Keratinocyte (primary cell): ENCODE measurements around the gene PALS2. TPM values are rescaled to one million over a fixed set of nuclear protein-coding genes. Genes with fewer than 3 reads are reported as not detected.

Source experiments
- DNase-seq: peaks from one replicate; pipeline ENCODE4 v3.0.0-alpha.2; 2011; ENCODE audit warnings: low read depth, missing footprints, low spot score
- FAIRE-seq: peaks from 2 replicates; lab custom pipeline; 2011; peaks lifted over from hg19 to GRCh38; lab: Jason Lieb, UNC
- H2AFZ ChIP-seq: 2 replicates; pipeline ENCODE4 v1.6.0; 2012; ENCODE audit warnings: low read length, control low read depth, inconsistent platforms; ENCODE audit not compliant: control insufficient read depth
- H3K27ac ChIP-seq: 2 replicates; pipeline ENCODE4 v1.5.1; 2011; ENCODE audit warnings: low read length; ENCODE audit not compliant: control insufficient read depth, insufficient read depth
- H3K27me3 ChIP-seq: 3 replicates; pipeline ENCODE4 v1.6.0; 2011; ENCODE audit warnings: low read length; ENCODE audit not compliant: control insufficient read depth, insufficient read depth; ENCODE audit errors: extremely low read depth
- H3K36me3 ChIP-seq, 2 experiments: 2 replicates in 1 of 2; 3 replicates in 1 of 2; pipeline ENCODE4 v1.5.1; 2011; ENCODE audit warnings: low read length in 2 of 2, mild to moderate bottlenecking in 1 of 2; ENCODE audit not compliant: control insufficient read depth in 2 of 2, insufficient read depth in 2 of 2; ENCODE audit errors: extremely low read depth in 1 of 2
- H3K4me1 ChIP-seq: 3 replicates; pipeline ENCODE4 v1.5.1; 2011; ENCODE audit warnings: low read length; ENCODE audit not compliant: control insufficient read depth, insufficient read depth; ENCODE audit errors: extremely low read depth
- H3K4me2 ChIP-seq: 3 replicates; pipeline ENCODE4 v1.6.0; 2011; ENCODE audit warnings: low read depth, low read length; ENCODE audit not compliant: control insufficient read depth, insufficient read depth; ENCODE audit errors: extremely low read depth
- H3K4me3 ChIP-seq, 3 experiments: fragments of 200-600 bp in 1 of 3; sonication (generic) in 1 of 3; 2 replicates in 2 of 3; 3 replicates in 1 of 3; pipeline ENCODE4 v1.5.1; 2011 to 2016; ENCODE audit warnings: low read length in 3 of 3, mild to moderate bottlenecking in 3 of 3, control low read depth in 2 of 3, inconsistent platforms in 1 of 3, low read depth in 1 of 3, mixed read lengths in 1 of 3, mixed run types in 1 of 3, moderate library complexity in 1 of 3; ENCODE audit not compliant: control insufficient read depth in 2 of 3, insufficient read depth in 2 of 3; ENCODE audit errors: extremely low read depth in 1 of 3
- H3K79me2 ChIP-seq: 2 replicates; pipeline ENCODE4 v1.6.0; 2012; ENCODE audit warnings: low read length; ENCODE audit not compliant: control insufficient read depth, insufficient read depth
- H3K9ac ChIP-seq: 3 replicates; pipeline ENCODE4 v1.6.0; 2011; ENCODE audit warnings: low read length; ENCODE audit not compliant: control insufficient read depth, insufficient read depth; ENCODE audit errors: extremely low read depth
- H3K9me1 ChIP-seq: 3 replicates; pipeline ENCODE4 v1.6.0; 2011; ENCODE audit warnings: low read length; ENCODE audit not compliant: control insufficient read depth, insufficient read depth; ENCODE audit errors: extremely low read depth
- H3K9me3 ChIP-seq: 2 replicates; pipeline ENCODE4 v1.5.1; 2012; ENCODE audit warnings: low read depth, low read length; ENCODE audit not compliant: control insufficient read depth
- H4K20me1 ChIP-seq: 3 replicates; pipeline ENCODE4 v1.6.0; 2011; ENCODE audit warnings: low read length; ENCODE audit not compliant: control insufficient read depth, insufficient read depth; ENCODE audit errors: extremely low read depth
- CTCF ChIP-seq, 3 experiments: IDR thresholded peaks in 1 of 3; conservative IDR thresholded peaks in 1 of 3; optimal IDR thresholded peaks in 1 of 3; 2 replicates in 2 of 3; 3 replicates in 1 of 3; pipeline versions ENCODE3 to v1.5.1; 2011; ENCODE audit warnings: low read length in 3 of 3, mild to moderate bottlenecking in 3 of 3, moderate library complexity in 2 of 3, control low read depth in 1 of 3, inconsistent platforms in 1 of 3; ENCODE audit not compliant: insufficient read depth in 2 of 3; ENCODE audit errors: extremely low read depth in 1 of 3
- EZH2 ChIP-seq: IDR thresholded peaks from one replicate; pipeline ENCODE4 v1.6.1; 2012; ENCODE audit warnings: inconsistent platforms, mild to moderate bottlenecking, low read length, moderate library complexity
- dilution Hi-C: fragments of 300-500 bp; cut with MboI; formaldehyde crosslinking; loops from one replicate; pipeline ENCODE4 v1.7.0; 2020; ENCODE audit warnings: low sequenced_read_pairs; ENCODE audit not compliant: extremely low pct_ligation_motif_present
- polyA plus RNA-seq, 5 experiments: library from polyadenylated mRNA; depleted of rRNA in 3 of 5; stranded (reverse) in 3 of 5; stranded (forward) in 1 of 5; unstranded in 1 of 5; fragments of >200 nt; gene quantifications; 1 replicate in 1 of 5; 2 replicates in 3 of 5; 3 replicates in 1 of 5; pipeline versions ENCODE4 v1.2.1 to v1.2.3, GENCODE V29; 2011 to 2012; ENCODE audit warnings: missing spikeins in 2 of 5, low read depth in 1 of 5, low replicate concordance in 1 of 5

PALS2 gene
- polyA plus RNA-seq, 1 donor (not counting 4 experiments of a cell fraction or from before 2014, with no cell fraction given): 16.0 TPM

GRCh38 chr7:24555184-24555583 is 18.1 kb upstream of the PALS2 start:
- Histone ChIP-seq H4K20me1 (no peaks in the 10 kb centered on the region), H2AFZ (no peak overlapping the region), H3K4me3 (no peak overlapping the region), H3K36me3 (no peaks in the 10 kb centered on the region), H3K9ac (no peak overlapping the region), H3K27ac (no peak overlapping the region), H3K9me3 (no peaks in the 10 kb centered on the region), H3K27me3 (no peaks in the 10 kb centered on the region), H3K4me1 (no peaks in the 10 kb centered on the region), H3K9me1 (no peaks in the 10 kb centered on the region), H3K4me2 (no peak overlapping the region), H3K79me2 (no peaks in the 10 kb centered on the region)
- dilution Hi-C loops: no loop called here
- DNase-seq (no peak), FAIRE-seq (no peak)
- TF ChIP-seq EZH2 (no peak), CTCF (optimal IDR thresholded peaks at IDR 0.05 in 1 of 3, IDR thresholded peaks at IDR 0.05 in 1 of 3, conservative IDR thresholded peaks at IDR 0.05 in 1 of 3; ENCODE audit: extremely low read depth in 1 of 3, insufficient read depth in 2 of 3, low read length in 3 of 3) (no peak)

- FAIRE-seq (no peak), DNase-seq (no peak)
- dilution Hi-C loops: no loop called here
- H3K4me3 ChIP-seq: no peak overlapping the region
- no peak overlapping the region for H2AFZ ChIP-seq
- no peaks in the 10 kb centered on the region for H3K27me3 ChIP-seq
- H3K9me1 ChIP-seq: no peaks in the 10 kb centered on the region
- no peak overlapping the region for H3K27ac ChIP-seq
- H3K79me2 ChIP-seq: no peaks in the 10 kb centered on the region
- no peak overlapping the region for H3K4me2 ChIP-seq
- H4K20me1 ChIP-seq: no peaks in the 10 kb centered on the region
- TF ChIP-seq CTCF (optimal IDR thresholded peaks at IDR 0.05 in 1 of 3, IDR thresholded peaks at IDR 0.05 in 1 of 3, conservative IDR thresholded peaks at IDR 0.05 in 1 of 3; ENCODE audit: extremely low read depth in 1 of 3, insufficient read depth in 2 of 3, low read length in 3 of 3) (no peak), EZH2 (no peak)
- no peaks in the 10 kb centered on the region for H3K4me1 ChIP-seq
- H3K36me3 ChIP-seq: no peaks in the 10 kb centered on the region
- no peak overlapping the region for H3K9ac ChIP-seq
- no peaks in the 10 kb centered on the region for H3K9me3 ChIP-seq
Observed at GRCh38 chr7:24555719-24556118, 17.5 kb upstream of the PALS2 start.
